ENCODE measurements around the gene ENTHD1.
"Not testable (repeated sequence)": the region's sequence is repeated elsewhere in the genome, so short reads cannot be mapped to it uniquely, and the experiment has no call there.

Gene ENTHD1

GRCh38 chr22:39925273-39925672 lies 31.7 kb upstream of the ENTHD1 start:
- no peak for DNase-seq (ENCODE audit: low read depth, low spot score)

GRCh38 chr22:39924286-39924685 lies 30.7 kb upstream of the ENTHD1 start:
- no peak for DNase-seq (ENCODE audit: low read depth, low spot score)

- DNase-seq (ENCODE audit: low read depth, low spot score), result no peak
Observed at GRCh38 chr22:39923696-39924095, 30.1 kb upstream of the ENTHD1 start.

GRCh38 chr22:39920134-39920743 lies 26.7 kb upstream of the ENTHD1 start:
- no peak for DNase-seq (ENCODE audit: low read depth, low spot score)

- no peak for DNase-seq (ENCODE audit: low read depth, low spot score)
Observed at GRCh38 chr22:39917776-39918495, 24.4 kb upstream of the ENTHD1 start.

- DNase-seq (ENCODE audit: low read depth, low spot score), result no peak
Observed at GRCh38 chr22:39917197-39917643, 23.7 kb upstream of the ENTHD1 start.

GRCh38 chr22:39916496-39916895 lies 22.9 kb upstream of the ENTHD1 start:
- no peak for DNase-seq (ENCODE audit: low read depth, low spot score)

GRCh38 chr22:39915295-39915726 lies 21.8 kb upstream of the ENTHD1 start:
- DNase-seq (ENCODE audit: low read depth, low spot score), result no peak

GRCh38 chr22:39914584-39914983 lies 21.0 kb upstream of the ENTHD1 start:
- no peak for DNase-seq (ENCODE audit: low read depth, low spot score)

- DNase-seq (ENCODE audit: low read depth, low spot score), result no peak
Observed at GRCh38 chr22:39913886-39914285, 20.3 kb upstream of the ENTHD1 start.

GRCh38 chr22:39913321-39913720 lies 19.8 kb upstream of the ENTHD1 start:
- DNase-seq (ENCODE audit: low read depth, low spot score), result no peak

GRCh38 chr22:39910876-39911613 lies 17.5 kb upstream of the ENTHD1 start:
- no peak for DNase-seq (ENCODE audit: low read depth, low spot score)

- no peak for DNase-seq (ENCODE audit: low read depth, low spot score)
Observed at GRCh38 chr22:39908737-39909136, 15.2 kb upstream of the ENTHD1 start.

- no peak for DNase-seq (ENCODE audit: low read depth, low spot score)
Observed at GRCh38 chr22:39908136-39908535, 14.6 kb upstream of the ENTHD1 start.

GRCh38 chr22:39907605-39908097 lies 14.1 kb upstream of the ENTHD1 start:
- DNase-seq (ENCODE audit: low read depth, low spot score), result no peak

GRCh38 chr22:39907047-39907446 lies 13.5 kb upstream of the ENTHD1 start:
- DNase-seq (ENCODE audit: low read depth, low spot score), result no peak

- no peak for DNase-seq (ENCODE audit: low read depth, low spot score)
Observed at GRCh38 chr22:39906207-39906606, 12.6 kb upstream of the ENTHD1 start.

GRCh38 chr22:39905687-39906086 lies 12.1 kb upstream of the ENTHD1 start:
- no peak for DNase-seq (ENCODE audit: low read depth, low spot score)

- no peak for DNase-seq (ENCODE audit: low read depth, low spot score)
Observed at GRCh38 chr22:39904862-39905261, 11.3 kb upstream of the ENTHD1 start.

- DNase-seq (ENCODE audit: low read depth, low spot score), result not testable (repeated sequence)
Observed at GRCh38 chr22:39904024-39904423, 10.5 kb upstream of the ENTHD1 start.

GRCh38 chr22:39901565-39902146 lies 8.1 kb upstream of the ENTHD1 start:
- no peak for DNase-seq (ENCODE audit: low read depth, low spot score)
